PC-3 (cell line): ENCODE results near the gene PDS5A. TPM values are rescaled to one million over a fixed set of nuclear protein-coding genes. Genes with fewer than 3 reads are reported as not detected.

Experiments used
- ATAC-seq: fragments of 200-7000 bp; cut with Tn5 transposase; 2 replicates; pipeline ENCODE4 v1.9.1; 2020; ENCODE audit warnings: mild to moderate bottlenecking, moderate library complexity
- BruUV-seq: library from RNA; stranded (reverse); fragments of 400-500 nt; replicated peaks from 2 replicates; lab custom pipeline; 2021; lab: Mats Ljungman, UMichigan
- CTCF ChIA-PET: fragments of 300-600 bp; sonication (Branson Sonifier 250); formaldehyde crosslinking; loops from one replicate; lab custom pipeline; 2022; ENCODE audit warnings: antibody characterized with exemption; lab: Charles Lee
- POLR2A ChIA-PET: fragments of 300-600 bp; sonication (Branson Sonifier 250); formaldehyde crosslinking; loops from one replicate; lab custom pipeline; 2022; ENCODE audit warnings: antibody characterized with exemption; ENCODE audit not compliant: unreplicated experiment; lab: Charles Lee
- DNase-seq: peaks from one replicate; pipeline ENCODE4 v3.0.0-alpha.2; 2015
- H2AFZ ChIP-seq: fragments of 300-600 bp; sonication (generic); 2 replicates; pipeline ENCODE4 v1.6.0; 2016; ENCODE audit warnings: antibody characterized with exemption, low read length
- H3F3A ChIP-seq: fragments of 300-600 bp; sonication (generic); one replicate; pipeline ENCODE4 v1.6.0; 2017; ENCODE audit warnings: antibody characterized with exemption, low read length, control low read depth, mild to moderate bottlenecking; ENCODE audit not compliant: unreplicated experiment
- H3K27ac ChIP-seq: fragments of 300-600 bp; sonication (generic); 2 replicates; pipeline ENCODE4 v1.5.1; 2016; ENCODE audit warnings: mild to moderate bottlenecking, low read length
- H3K27me3 ChIP-seq: fragments of 300-600 bp; sonication (generic); 2 replicates; pipeline ENCODE4 v1.6.1; 2016; ENCODE audit warnings: low read length, mixed read lengths
- H3K36me3 ChIP-seq: fragments of 300-600 bp; sonication (generic); 2 replicates; pipeline ENCODE4 v1.6.1; 2016; ENCODE audit warnings: low read depth, mixed run types, low read length, mixed read lengths
- H3K4me1 ChIP-seq: fragments of 300-600 bp; sonication (generic); 2 replicates; pipeline ENCODE4 v1.5.1; 2016; ENCODE audit warnings: low read length; ENCODE audit not compliant: insufficient read depth
- H3K4me2 ChIP-seq: fragments of 300-600 bp; sonication (generic); 2 replicates; pipeline ENCODE4 v1.6.0; 2016; ENCODE audit warnings: low read length
- H3K4me3 ChIP-seq: fragments of 300-600 bp; sonication (generic); 2 replicates; pipeline ENCODE4 v1.5.1; 2016; ENCODE audit warnings: mild to moderate bottlenecking, low read length, mixed read lengths
- H3K79me2 ChIP-seq: fragments of 300-600 bp; sonication (generic); 2 replicates; pipeline ENCODE4 v1.6.1; 2017; ENCODE audit warnings: low read length, mixed read lengths
- H3K9ac ChIP-seq: fragments of 300-600 bp; sonication (generic); 2 replicates; pipeline ENCODE4 v1.6.0; 2016; ENCODE audit warnings: mild to moderate bottlenecking, low read length
- H3K9me2 ChIP-seq: fragments of 300-600 bp; sonication (generic); replicated peaks from 2 replicates; pipeline ENCODE4 v1.6.1; 2016; ENCODE audit warnings: mixed run types, low read length, mixed read lengths
- H3K9me3 ChIP-seq: fragments of 300-600 bp; sonication (generic); 2 replicates; pipeline ENCODE4 v1.6.1; 2016; ENCODE audit warnings: low read length, mixed read lengths
- H4K20me1 ChIP-seq: fragments of 300-600 bp; sonication (generic); 2 replicates; pipeline ENCODE4 v1.6.1; 2016; ENCODE audit warnings: low read length, mixed read lengths
- CTCF ChIP-seq: fragments of 300-600 bp; sonication (generic); conservative IDR thresholded peaks from 2 replicates; pipeline ENCODE4 v1.5.1; 2017; ENCODE audit warnings: antibody characterized with exemption, low read depth, mild to moderate bottlenecking, low read length
- EZH2 ChIP-seq: fragments of 300-600 bp; sonication (generic); IDR thresholded peaks from one replicate; pipeline ENCODE4 v1.6.1; 2017; ENCODE audit warnings: antibody characterized with exemption, mild to moderate bottlenecking, low read length; ENCODE audit not compliant: unreplicated experiment
- EZH2phosphoT487 ChIP-seq: fragments of 300-600 bp; sonication (generic); IDR thresholded peaks from 2 replicates; pipeline ENCODE4 v1.6.1; 2018; ENCODE audit warnings: mild to moderate bottlenecking, antibody characterized with exemption, low read length, borderline replicate concordance
- intact Hi-C: fragments of 100-400 bp; cut with micrococcal nuclease; formaldehyde crosslinking; loops from 2 replicates; pipeline ENCODE4 v1.9.0; 2023
- total RNA-seq: library from RNA; depleted of rRNA; stranded (reverse); fragments of >200 nt; gene quantifications from 2 replicates; pipeline ENCODE4 v1.2.3, GENCODE V29; 2014

The PDS5A gene
- total RNA-seq, 1 experiment from 2014 or later: 39.9 TPM

GRCh38 chr4:40000711-40001110 is 23.0 kb upstream of the PDS5A start:
- no peaks in the 10 kb centered on the region for H3K9me2 ChIP-seq
- H3K79me2 ChIP-seq: no peaks in the 10 kb centered on the region
- no TSS peak for BruUV-seq
- no peak overlapping the region for H3K9ac ChIP-seq
- no peaks in the 10 kb centered on the region for H3K4me1 ChIP-seq
- intact Hi-C loops: no loop called here
- POLR2A ChIA-PET: no interaction called here
- H3K27ac ChIP-seq: no peak overlapping the region
- ATAC-seq: no peak
- H3K36me3 ChIP-seq: no peaks in the 10 kb centered on the region
- TF ChIP-seq CTCF: no peak
- TF ChIP-seq EZH2: no peak
- TF ChIP-seq EZH2phosphoT487: no peak
- H3K9me3 ChIP-seq: no peaks in the 10 kb centered on the region
- no peaks in the 10 kb centered on the region for H3K27me3 ChIP-seq
- H2AFZ ChIP-seq: no peak overlapping the region
- CTCF ChIA-PET: no interaction called here
- no peak overlapping the region for H3K4me3 ChIP-seq
- H3K4me2 ChIP-seq: no peak overlapping the region
- no peak for DNase-seq
- no peaks in the 10 kb centered on the region for H4K20me1 ChIP-seq
- H3F3A ChIP-seq: no peaks in the 10 kb centered on the region

GRCh38 chr4:39998659-39999345 is 21.1 kb upstream of the PDS5A start:
- ATAC-seq: no peak
- TF ChIP-seq CTCF (no peak), EZH2phosphoT487 (no peak), EZH2 (no peak)
- Histone ChIP-seq H3K9ac (no peak overlapping the region), H3K79me2 (no peaks in the 10 kb centered on the region), H3F3A (no peaks in the 10 kb centered on the region), H3K4me3 (no peak overlapping the region), H3K27ac (no peak overlapping the region), H2AFZ (no peak overlapping the region), H3K9me3 (no peaks in the 10 kb centered on the region), H3K4me1 (no peaks in the 10 kb centered on the region), H3K36me3 (no peaks in the 10 kb centered on the region), H4K20me1 (no peaks in the 10 kb centered on the region), H3K9me2 (no peaks in the 10 kb centered on the region), H3K27me3 (no peaks in the 10 kb centered on the region), H3K4me2 (no peak overlapping the region)
- ChIA-PET POLR2A (no interaction called here), CTCF (interaction anchor here (0.7 kb wide), 1 partner anchor 687 kb away, joined by 3 read pairs; no protein-coding TSS in a partner anchor)
- no TSS peak for BruUV-seq
- intact Hi-C loops: no loop called here
- no peak for DNase-seq

- intact Hi-C loops: no loop called here
- ATAC-seq: no peak
- Histone ChIP-seq H3F3A (no peaks in the 10 kb centered on the region), H3K4me3 (no peak overlapping the region), H3K4me2 (no peak overlapping the region), H2AFZ (no peak overlapping the region), H3K4me1 (no peaks in the 10 kb centered on the region), H3K9me2 (no peaks in the 10 kb centered on the region), H3K27me3 (no peaks in the 10 kb centered on the region), H3K79me2 (no peaks in the 10 kb centered on the region), H3K36me3 (no peaks in the 10 kb centered on the region), H3K9me3 (no peaks in the 10 kb centered on the region), H3K27ac (no peak overlapping the region), H4K20me1 (no peaks in the 10 kb centered on the region), H3K9ac (no peak overlapping the region)
- ChIA-PET CTCF (no interaction called here), POLR2A (no interaction called here)
- DNase-seq: no peak
- no TSS peak for BruUV-seq
- no peak for TF ChIP-seq CTCF
- TF ChIP-seq EZH2: no peak
- TF ChIP-seq EZH2phosphoT487: no peak
These were observed 19.1 kb upstream of the PDS5A start for GRCh38 chr4:39996811-39997210.
